GM12874 (cell line): ENCODE measurements around the gene LRRC38.

ENCODE experiments used
- TF ChIP-seq, protein P1 (sequence below): IDR thresholded peaks from 2 replicates; pipeline ENCODE4 v1.5.1; 2011; ENCODE audit warnings: low read depth, mild to moderate bottlenecking, control low read depth, low read length, moderate library complexity; ENCODE audit not compliant: insufficient read depth

The LRRC38 gene

DNA sequence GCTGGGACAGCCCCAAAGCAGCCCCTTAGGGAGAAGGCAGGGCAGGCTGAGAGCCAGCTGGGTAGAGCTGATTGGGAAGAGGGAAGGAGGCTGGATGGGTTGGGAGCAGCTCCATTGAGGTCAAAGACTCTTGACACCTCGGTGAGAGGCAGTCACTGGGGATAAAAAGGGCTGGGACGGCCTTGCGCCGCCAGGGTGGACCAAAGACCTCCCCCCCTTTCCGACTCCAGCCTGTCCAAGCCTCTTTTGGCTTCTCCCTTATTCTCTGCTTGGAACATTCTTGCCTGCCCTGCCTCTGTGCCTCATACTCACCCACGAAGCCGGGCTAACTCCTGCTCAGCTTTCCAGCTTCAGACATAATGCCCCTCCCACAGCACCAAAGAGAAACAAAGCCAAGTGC lies 51.1 kb downstream of the LRRC38 start:
- TF ChIP-seq, protein P1, sequence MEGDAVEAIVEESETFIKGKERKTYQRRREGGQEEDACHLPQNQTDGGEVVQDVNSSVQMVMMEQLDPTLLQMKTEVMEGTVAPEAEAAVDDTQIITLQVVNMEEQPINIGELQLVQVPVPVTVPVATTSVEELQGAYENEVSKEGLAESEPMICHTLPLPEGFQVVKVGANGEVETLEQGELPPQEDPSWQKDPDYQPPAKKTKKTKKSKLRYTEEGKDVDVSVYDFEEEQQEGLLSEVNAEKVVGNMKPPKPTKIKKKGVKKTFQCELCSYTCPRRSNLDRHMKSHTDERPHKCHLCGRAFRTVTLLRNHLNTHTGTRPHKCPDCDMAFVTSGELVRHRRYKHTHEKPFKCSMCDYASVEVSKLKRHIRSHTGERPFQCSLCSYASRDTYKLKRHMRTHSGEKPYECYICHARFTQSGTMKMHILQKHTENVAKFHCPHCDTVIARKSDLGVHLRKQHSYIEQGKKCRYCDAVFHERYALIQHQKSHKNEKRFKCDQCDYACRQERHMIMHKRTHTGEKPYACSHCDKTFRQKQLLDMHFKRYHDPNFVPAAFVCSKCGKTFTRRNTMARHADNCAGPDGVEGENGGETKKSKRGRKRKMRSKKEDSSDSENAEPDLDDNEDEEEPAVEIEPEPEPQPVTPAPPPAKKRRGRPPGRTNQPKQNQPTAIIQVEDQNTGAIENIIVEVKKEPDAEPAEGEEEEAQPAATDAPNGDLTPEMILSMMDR = no peak

- TF ChIP-seq, protein P1 = no peak
These were observed 51.8 kb downstream of the LRRC38 start for GRCh38 chr1:13461977-13462376.

- TF ChIP-seq, protein P1 = no peak
These were observed 56.8 kb downstream of the LRRC38 start for GRCh38 chr1:13456904-13457532.

DNA sequence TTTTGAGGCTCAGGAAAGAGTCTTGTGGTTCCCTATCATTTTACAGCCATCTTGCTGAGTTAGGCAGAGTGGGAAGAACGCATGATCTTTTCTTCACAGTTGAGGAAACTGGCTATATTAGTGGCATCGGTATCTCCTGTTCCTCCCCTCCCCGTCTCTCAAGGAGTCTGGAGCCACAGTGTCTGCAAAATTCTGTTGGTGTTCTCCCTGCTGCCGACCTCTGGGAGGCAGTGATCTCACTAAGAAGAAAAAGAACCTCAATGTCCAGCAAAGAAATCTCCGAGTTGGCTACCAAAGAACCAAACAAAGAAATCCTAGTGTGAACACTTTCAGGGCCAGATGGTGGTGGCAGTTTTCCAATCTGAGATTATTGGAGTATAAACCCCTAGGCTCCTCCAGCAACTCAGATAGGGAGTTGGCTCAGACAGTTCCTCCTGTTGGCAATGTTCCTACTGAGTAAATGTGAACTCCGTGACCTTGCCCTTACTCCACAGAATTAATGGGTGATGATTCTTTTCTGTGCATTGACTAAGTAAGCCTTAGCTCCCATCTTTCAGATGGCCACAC lies 62.3 kb downstream of the LRRC38 start:
- TF ChIP-seq, protein P1 = no peak

DNA sequence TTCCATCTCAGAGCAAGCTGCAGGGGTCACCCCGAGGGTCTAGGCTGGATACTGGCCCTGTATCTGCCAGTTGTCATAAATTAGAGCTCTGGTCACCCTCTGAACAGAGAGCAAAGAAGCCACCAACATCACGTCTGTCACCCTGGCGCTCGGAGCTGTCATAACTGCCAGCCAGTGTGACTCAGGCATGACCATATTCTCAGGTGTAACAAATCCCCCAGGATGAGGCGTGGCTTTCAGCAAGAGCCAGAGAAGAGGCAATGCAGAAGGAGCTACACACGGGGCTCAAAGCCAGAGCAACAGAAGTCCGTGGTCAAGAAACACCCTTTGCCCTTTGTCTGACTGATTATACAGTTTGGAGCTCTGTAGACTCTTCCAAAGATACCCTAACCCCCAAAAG lies 63.6 kb downstream of the LRRC38 start:
- TF ChIP-seq, protein P1 = no peak

GRCh38 chr1:13443335-13443979 lies 70.3 kb downstream of the LRRC38 start:
- TF ChIP-seq, protein P1 = no peak

DNA sequence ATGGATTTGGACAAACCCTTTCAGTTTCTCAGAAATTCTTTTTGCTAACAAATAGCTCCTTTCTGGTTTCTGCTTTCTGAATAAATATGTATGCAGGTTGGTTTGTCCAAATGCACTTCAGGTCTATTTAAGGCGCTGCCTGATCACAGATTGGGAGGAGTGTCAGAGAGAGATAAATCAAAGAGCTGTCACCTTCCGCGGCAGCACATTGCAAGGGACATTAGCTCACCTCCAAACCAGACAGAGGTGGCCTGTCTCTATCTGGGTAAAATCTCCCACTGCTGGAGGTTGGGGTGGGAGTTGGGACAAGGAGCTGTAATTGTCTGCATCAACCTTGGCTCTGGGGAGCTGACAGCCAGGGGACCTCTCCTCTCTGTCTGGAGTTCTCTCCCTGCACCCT lies 78.3 kb downstream of the LRRC38 start:
- TF ChIP-seq, protein P1 = no peak
